H1 (cell line): ENCODE data around the gene ABHD14A. TPM values are rescaled to one million over a fixed set of nuclear protein-coding genes. Genes with fewer than 3 reads are reported as not detected.

ENCODE experiments used
- CTCF ChIA-PET: fragments of 300-600 bp; sonication (Branson Sonifier 250); formaldehyde crosslinking; loops from one replicate; lab custom pipeline; 2021; ENCODE audit not compliant: partially characterized antibody; lab: Charles Lee
- POLR2A ChIA-PET: fragments of 300-600 bp; sonication (Branson Sonifier 250); formaldehyde crosslinking; loops from one replicate; lab custom pipeline; 2021; ENCODE audit warnings: inconsistent platforms; ENCODE audit not compliant: partially characterized antibody; lab: Charles Lee
- DNase-seq, 2 experiments: peaks; one replicate each; pipeline versions ENCODE4 v3.0.0 to v3.0.0-alpha.2; 2010 to 2022; ENCODE audit warnings: low spot score in 2 of 2, low read depth in 1 of 2, mixed read lengths in 1 of 2
- FAIRE-seq: peaks from 2 replicates; lab custom pipeline; 2011; peaks lifted over from hg19 to GRCh38; lab: Jason Lieb, UNC
- H2AFZ ChIP-seq: 2 replicates; pipeline ENCODE4 v1.8.1; 2012; ENCODE audit warnings: low read length, inconsistent platforms
- H2AK5ac ChIP-seq: 2 replicates; pipeline ENCODE4 v1.6.1; 2013; ENCODE audit warnings: low read depth, low read length
- H2BK120ac ChIP-seq: replicated peaks from 2 replicates; pipeline ENCODE3; 2013; ENCODE audit warnings: low read depth, low read length, inconsistent platforms
- H2BK12ac ChIP-seq: 2 replicates; pipeline ENCODE4 v1.6.1; 2013; ENCODE audit warnings: low read depth, low read length
- H2BK15ac ChIP-seq: 2 replicates; pipeline ENCODE4 v1.6.1; 2013; ENCODE audit warnings: low read length
- H2BK20ac ChIP-seq: 2 replicates; pipeline ENCODE4 v1.6.1; 2013; ENCODE audit warnings: low read length
- H2BK5ac ChIP-seq: 2 replicates; pipeline ENCODE4 v1.6.1; 2013; ENCODE audit warnings: low read depth, low read length
- H3K14ac ChIP-seq: 2 replicates; pipeline ENCODE4 v1.6.1; 2013; ENCODE audit warnings: inconsistent platforms; ENCODE audit not compliant: insufficient read length
- H3K18ac ChIP-seq: 2 replicates; pipeline ENCODE4 v1.6.1; 2013; ENCODE audit warnings: low read length; ENCODE audit errors: extremely low read depth
- H3K23ac ChIP-seq: 2 replicates; pipeline ENCODE4 v1.6.1; 2013; ENCODE audit warnings: inconsistent platforms; ENCODE audit not compliant: insufficient read length
- H3K23me2 ChIP-seq: 2 replicates; pipeline ENCODE4 v1.6.1; 2013; ENCODE audit warnings: low read depth, low read length
- H3K27ac ChIP-seq: 2 replicates; pipeline ENCODE4 v1.6.1; 2011; ENCODE audit warnings: low read depth, low read length, inconsistent platforms
- H3K27me3 ChIP-seq, 4 experiments: replicated peaks in 1 of 4; 1 replicate in 1 of 4; 2 replicates in 3 of 4; pipeline versions ENCODE4 v1.6.1 to v1.8.1; 2011 to 2013; ENCODE audit warnings: low read length in 3 of 4, mild to moderate bottlenecking in 3 of 4, inconsistent platforms in 2 of 4, mixed read lengths in 2 of 4, moderate library complexity in 1 of 4; ENCODE audit not compliant: control insufficient read depth in 3 of 4, insufficient read depth in 3 of 4; ENCODE audit errors: extremely low read depth in 1 of 4
- H3K36me3 ChIP-seq, 4 experiments: 2 replicates each; pipeline versions ENCODE4 v1.6.1 to v1.8.1; 2011 to 2013; ENCODE audit warnings: mild to moderate bottlenecking in 4 of 4, low read length in 3 of 4, moderate library complexity in 2 of 4, control low read depth in 1 of 4, inconsistent platforms in 1 of 4; ENCODE audit not compliant: insufficient read depth in 4 of 4, control insufficient read depth in 2 of 4
- H3K4ac ChIP-seq: replicated peaks from 2 replicates; pipeline ENCODE3; 2013; ENCODE audit warnings: low read length, low read depth, mixed read lengths, inconsistent platforms; ENCODE audit not compliant: insufficient read length
- H3K4me1 ChIP-seq, 4 experiments: replicated peaks in 1 of 4; 1 replicate in 1 of 4; 2 replicates in 3 of 4; pipeline versions ENCODE4 v1.6.1 to v1.8.1; 2011 to 2013; ENCODE audit warnings: low read length in 3 of 4, inconsistent platforms in 2 of 4, mixed read lengths in 1 of 4; ENCODE audit not compliant: insufficient read depth in 4 of 4, control insufficient read depth in 3 of 4
- H3K4me2 ChIP-seq, 2 experiments: 2 replicates each; pipeline versions ENCODE4 v1.6.1 to v1.8.1; 2011 to 2013; ENCODE audit warnings: low read depth in 2 of 2, low read length in 2 of 2, control low read depth in 1 of 2, inconsistent platforms in 1 of 2, mild to moderate bottlenecking in 1 of 2; ENCODE audit not compliant: insufficient read depth in 1 of 2
- H3K4me3 ChIP-seq, 4 experiments: fragments of 200-600, 300-600 bp in 1 of 4; sonication (generic), shearing (Covaris generic), sonication (Bioruptor Twin) in 1 of 4; 2 replicates each; pipeline versions ENCODE4 v1.5.1 to v1.8.1; 2011 to 2016; ENCODE audit warnings: low read length in 4 of 4, low read depth in 3 of 4, control low read depth in 2 of 4, inconsistent platforms in 2 of 4, mild to moderate bottlenecking in 2 of 4, mixed read lengths in 1 of 4, moderate library complexity in 1 of 4; ENCODE audit not compliant: insufficient read depth in 2 of 4; ENCODE audit errors: extremely low read depth in 1 of 4
- H3K56ac ChIP-seq: replicated peaks from 2 replicates; pipeline ENCODE3; 2013; ENCODE audit warnings: low read depth, mild to moderate bottlenecking, mixed read lengths, low read length, inconsistent platforms; ENCODE audit not compliant: insufficient read length
- H3K79me1 ChIP-seq: 2 replicates; pipeline ENCODE4 v1.6.1; 2013; ENCODE audit warnings: low read depth, low read length, control low read depth
- H3K79me2 ChIP-seq, 2 experiments: 2 replicates each; pipeline versions ENCODE4 v1.6.1 to v1.8.1; 2012 to 2013; ENCODE audit warnings: low read length in 2 of 2, mild to moderate bottlenecking in 2 of 2, inconsistent platforms in 1 of 2; ENCODE audit not compliant: insufficient read depth in 2 of 2, control insufficient read depth in 1 of 2
- H3K9ac ChIP-seq, 4 experiments: replicated peaks in 1 of 4; 1 replicate in 1 of 4; 2 replicates in 3 of 4; pipeline versions ENCODE4 v1.6.1 to v1.8.1; 2011 to 2013; ENCODE audit warnings: low read depth in 3 of 4, low read length in 3 of 4, control low read depth in 2 of 4, mild to moderate bottlenecking in 2 of 4, moderate library complexity in 2 of 4, inconsistent platforms in 1 of 4; ENCODE audit errors: extremely low read depth in 1 of 4
- H3K9me3 ChIP-seq, 2 experiments: 2 replicates each; pipeline versions ENCODE4 v1.6.1 to v1.8.1; 2012 to 2013; ENCODE audit warnings: mild to moderate bottlenecking in 2 of 2, moderate library complexity in 2 of 2, control low read depth in 1 of 2, inconsistent platforms in 1 of 2, low read depth in 1 of 2, low read length in 1 of 2, mixed read lengths in 1 of 2; ENCODE audit not compliant: insufficient read depth in 2 of 2
- H4K20me1 ChIP-seq, 2 experiments: replicated peaks in 1 of 2; 2 replicates each; pipeline versions ENCODE3 to v1.8.1; 2011 to 2013; ENCODE audit warnings: inconsistent platforms in 2 of 2, low read length in 2 of 2, mild to moderate bottlenecking in 1 of 2; ENCODE audit not compliant: insufficient read depth in 2 of 2, control insufficient read depth in 1 of 2
- H4K5ac ChIP-seq: 2 replicates; pipeline ENCODE4 v1.6.1; 2013; ENCODE audit warnings: low read length, low read depth, mixed read lengths, inconsistent platforms; ENCODE audit not compliant: insufficient read length
- H4K8ac ChIP-seq: 2 replicates; pipeline ENCODE4 v1.8.0; 2013; ENCODE audit warnings: mild to moderate bottlenecking, moderate library complexity, low read length, inconsistent platforms; ENCODE audit not compliant: insufficient read depth; ENCODE audit errors: extremely low read depth
- H4K91ac ChIP-seq: replicated peaks from 2 replicates; pipeline ENCODE3; 2013; ENCODE audit warnings: low read length, mixed read lengths, inconsistent platforms; ENCODE audit not compliant: insufficient read length
- SIN3A ChIP-seq, 2 experiments: IDR thresholded peaks in 1 of 2; conservative IDR thresholded peaks in 1 of 2; 2 replicates each; pipeline ENCODE4 v1.6.1; 2011 to 2012; ENCODE audit warnings: low read length in 2 of 2, improper control_type of control experiment in 1 of 2, low read depth in 1 of 2, mild to moderate bottlenecking in 1 of 2
- TAF7 ChIP-seq: optimal IDR thresholded peaks from 2 replicates; pipeline ENCODE3; 2011; ENCODE audit warnings: low read depth, mild to moderate bottlenecking, inconsistent platforms, low read length, moderate library complexity, borderline replicate concordance
- WGBS, 2 experiments: shearing (Covaris generic) in 1 of 2; methylation state at CpG; one replicate each; pipeline versions ENCODE4 v1.1.6 to v1.1.7; 2013 to 2015; ENCODE audit warnings: low lambda C conversion rate in 2 of 2, mixed read lengths in 2 of 2, inconsistent platforms in 1 of 2, low coverage in 1 of 2, missing lambda C conversion rate in 1 of 2; ENCODE audit not compliant: insufficient replicate concordance in 2 of 2, insufficient coverage in 1 of 2, insufficient read length in 1 of 2; ENCODE audit errors: extremely low coverage in 1 of 2, missing lambda C conversion rate in 1 of 2; 5-methylcytosine and 5-hydroxymethylcytosine counted together
- polyA plus RNA-seq, 7 experiments: library from polyadenylated mRNA; depleted of rRNA in 3 of 7; stranded (reverse) in 5 of 7; unstranded in 2 of 7; fragments of >200 nt in 5 of 7; fragments of 200-250 nt in 2 of 7; gene quantifications; 1 replicate in 5 of 7; 2 replicates in 1 of 7; 4 replicates in 1 of 7; pipeline versions ENCODE4 v1.2.1 to v1.2.3, GENCODE V29; 2011 to 2013; ENCODE audit warnings: missing spikeins in 2 of 7, mixed read lengths in 2 of 7
- total RNA-seq: library from RNA; stranded (reverse); fragmentation: NEBNext Ultra II Directional; extraction: Animal tissue kit (Norgen Biotek cat#: 25700); gene quantifications from 2 replicates; pipeline ENCODE4 v1.2.1, GENCODE V29; 2021

The ABHD14A gene
- total and polyA plus RNA-seq, 2 of the 8 experiments (the other 6 are each of a cell fraction or from before 2014, with no cell fraction given): 4.6 to 9.8 TPM

DNA sequence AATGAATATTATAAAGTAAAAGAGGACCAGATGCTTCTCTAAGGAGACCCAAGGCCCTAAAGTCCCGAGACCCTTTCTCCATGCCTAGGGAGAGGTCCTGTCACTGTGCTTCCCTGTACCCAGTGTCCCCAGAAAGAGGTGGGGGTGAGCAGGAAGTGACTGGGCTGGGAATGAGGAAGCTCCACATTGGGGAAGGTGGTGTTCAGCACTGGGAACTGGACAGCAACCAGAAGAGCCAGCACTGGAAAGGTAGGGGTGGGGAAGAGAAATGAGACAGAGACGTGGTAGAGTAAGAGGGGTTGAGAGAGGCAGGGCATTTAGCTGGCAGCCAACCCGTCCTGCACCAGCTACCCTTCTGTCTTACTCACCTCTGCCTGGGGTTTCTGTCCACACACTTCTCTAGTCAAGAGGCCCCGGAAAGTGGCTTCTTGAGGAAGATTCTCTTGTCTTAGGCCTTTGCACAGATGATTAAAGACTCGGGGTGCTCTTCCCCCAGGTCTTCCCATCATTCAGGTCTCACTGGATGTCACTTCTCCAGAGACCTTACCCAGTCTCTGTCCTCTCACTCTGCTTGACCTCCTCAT lies 45.4 kb upstream of the ABHD14A start:
- ChIA-PET POLR2A (interaction anchor here (1.0 to 1.7 kb wide), 3 partner anchors 9 to 12 kb away, joined by 3 to 4 read pairs (median 3); partner anchors contain the start of gene RRP9), CTCF (interaction anchor here (0.6 to 1.1 kb wide), 2 partner anchors 44 to 815 kb away, joined by 3 read pairs; partner anchors contain the start of gene ABHD14B)
- H3K27ac ChIP-seq: no peak overlapping the region
- H3K18ac ChIP-seq: no peak overlapping the region
- H2BK15ac ChIP-seq: no peak overlapping the region
- H2BK5ac ChIP-seq: no peak overlapping the region
- H3K9ac ChIP-seq: no peak overlapping the region; a peak in 1 of 7 replicates
- H3K9me3 ChIP-seq: no peaks in the 10 kb centered on the region
- H2AFZ ChIP-seq: no peak overlapping the region
- no peak overlapping the region for H3K14ac ChIP-seq
- no peak overlapping the region for H2BK120ac ChIP-seq
- no peak overlapping the region for H4K5ac ChIP-seq
- DNase-seq (no peak), FAIRE-seq (no peak)
- no peak for TF ChIP-seq TAF7
- TF ChIP-seq SIN3A (conservative IDR thresholded peaks at IDR 0.05 in 1 of 2, IDR thresholded peaks at IDR 0.05 in 1 of 2; ENCODE audit: low read depth in 1 of 2, low read length in 2 of 2): 0 out of 4 replicates have a peak, but pooled peaks have one; percentile 47 to 52
- H3K23me2 ChIP-seq: no peaks in the 10 kb centered on the region
- peaks cover 0 to 14% of the 10 kb centered on the region in 2 experiments for H4K20me1 ChIP-seq
- peaks cover 7 to 16% (median 14%) of the 10 kb centered on the region in 4 experiments; a peak in 5 of 8 replicates for H3K36me3 ChIP-seq
- H3K23ac ChIP-seq: no peak overlapping the region
- no peak overlapping the region for H3K4me3 ChIP-seq
- H4K8ac ChIP-seq: no peak overlapping the region
- no peaks in the 10 kb centered on the region for H3K4me1 ChIP-seq
- H3K56ac ChIP-seq: no peak overlapping the region
- H2AK5ac ChIP-seq: no peak overlapping the region
- H2BK12ac ChIP-seq: no peak overlapping the region
- no peak overlapping the region for H3K4me2 ChIP-seq
- no peak overlapping the region for H2BK20ac ChIP-seq
- H3K4ac ChIP-seq: no peak overlapping the region
- no peak overlapping the region for H4K91ac ChIP-seq
- H3K27me3 ChIP-seq: no peaks in the 10 kb centered on the region
- no peaks in the 10 kb centered on the region for H3K79me2 ChIP-seq
- 90% methylated on average over 5 of the region's 5 CpGs; no CpG with 5 or more reads in 1 of the 2 experiments for WGBS, 2 experiments
- H3K79me1 ChIP-seq: no peaks in the 10 kb centered on the region
